Peyer's patch (tissue), 4 donors: ENCODE results near the gene UHRF1.

Experiments
- CTCF ChIP-seq, 6 experiments: fragments of 450-650 bp in 4 of 6; fragments of 200-600 bp in 2 of 6; sonication (generic) in 1 of 6; IDR thresholded peaks; one replicate each; pipeline ENCODE4 v1.5.1; 2017 to 2019; ENCODE audit warnings: antibody characterized with exemption in 6 of 6, mild to moderate bottlenecking in 3 of 6, moderate library complexity in 1 of 6
- POLR2A ChIP-seq, 2 donors: fragments of 450-650 bp; IDR thresholded peaks; one replicate each; pipeline ENCODE4 v1.5.1; 2017; ENCODE audit warnings: antibody characterized with exemption in 2 of 2, mild to moderate bottlenecking in 2 of 2, moderate library complexity in 2 of 2

GRCh38 chr19:4909897-4910593, 744 bp downstream of the UHRF1 start:
- TF ChIP-seq CTCF (IDR thresholded peaks at IDR 0.05) (no peak), POLR2A (IDR thresholded peaks at IDR 0.05) (no peak)
